ENCODE results near the gene AKR1E2.

The AKR1E2 gene

DNA sequence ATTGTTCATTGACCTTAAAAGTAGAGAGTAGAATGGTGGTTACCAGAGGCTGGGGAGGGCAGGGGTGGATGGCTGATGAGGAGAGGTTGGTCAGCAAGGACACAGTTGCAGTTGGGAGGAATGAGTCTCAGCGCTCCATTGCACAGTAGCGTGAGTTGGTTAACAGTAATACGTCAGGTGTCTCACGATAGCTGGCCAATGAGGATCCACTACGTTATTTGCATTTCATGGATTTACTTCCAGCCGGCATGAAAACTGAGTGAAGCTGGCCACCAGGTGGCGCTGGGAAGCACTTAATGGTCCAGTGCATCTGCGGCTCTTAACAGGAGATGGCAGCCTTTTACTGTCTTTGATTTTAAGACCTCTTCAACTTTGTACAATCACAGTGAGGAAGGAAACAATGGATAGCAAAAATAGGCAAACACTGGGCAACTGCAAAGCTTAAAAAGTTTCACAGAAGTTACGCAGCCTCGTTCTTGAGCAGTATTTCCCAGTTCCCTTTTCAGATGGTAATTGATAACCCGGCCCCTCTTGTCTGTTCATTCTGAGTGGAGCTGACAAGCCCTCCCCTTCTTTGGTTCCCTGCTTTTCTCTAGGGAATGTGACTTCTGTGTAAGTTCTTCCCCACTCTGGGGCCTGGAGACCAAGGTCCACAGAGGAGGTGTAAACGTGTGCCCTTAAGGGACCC is 23.7 kb downstream of the AKR1E2 start (continued):
- TF ChIP-seq ZNF560 (tag by site-specific recombination; IDR thresholded peaks at IDR 0.05; ENCODE audit: borderline replicate concordance) (no peak), ZNF837 (tag by site-specific recombination; IDR thresholded peaks at IDR 0.05) (no peak), ZNF658 (tag by site-specific recombination; IDR thresholded peaks at IDR 0.05) (no peak), ZNF654 (tag by site-specific recombination; IDR thresholded peaks at IDR 0.05; ENCODE audit: low read depth) (peak; percentile 99), ZFHX2 (tag by site-specific recombination; conservative IDR thresholded peaks at IDR 0.05) (no peak), HOXC10 (CRISPR knock-in tag; IDR thresholded peaks at IDR 0.05) (no peak), SETDB1 (IDR thresholded peaks at IDR 0.05; ENCODE audit: insufficient read length, low read length) (peak; percentile 39), ZFP37 (tag by site-specific recombination; IDR thresholded peaks at IDR 0.05) (no peak), ZNF140 (tag by site-specific recombination; IDR thresholded peaks at IDR 0.05) (no peak), ZNF423 (tag by site-specific recombination; IDR thresholded peaks at IDR 0.05) (no peak), ZNF2 (tag by site-specific recombination; IDR thresholded peaks at IDR 0.05) (peak; percentile 69; the same call in 1 of the 2 replicates)

DNA sequence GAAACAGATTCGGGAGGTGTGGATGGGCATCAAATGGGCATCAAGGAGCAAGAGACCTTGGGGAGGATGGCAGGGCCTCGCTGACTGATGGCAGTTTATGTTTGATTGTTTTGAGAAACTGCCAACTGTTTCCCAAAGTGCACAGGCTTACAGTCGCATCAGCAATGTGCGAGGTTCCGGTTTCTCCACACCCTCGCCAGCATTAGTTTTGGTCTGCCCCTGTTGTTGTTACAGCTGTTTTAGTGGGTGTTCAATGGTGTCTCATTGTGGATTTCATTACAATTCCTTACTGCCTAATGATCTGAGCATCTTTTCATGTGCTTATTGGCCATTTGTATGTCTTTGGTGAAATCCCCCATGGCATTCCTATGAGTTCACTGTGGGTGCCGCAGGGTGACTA is 24.4 kb downstream of the AKR1E2 start:
- TF ChIP-seq MYNN (tag by site-specific recombination; IDR thresholded peaks at IDR 0.05; ENCODE audit: borderline replicate concordance): no peak
- TF ChIP-seq, protein P1, sequence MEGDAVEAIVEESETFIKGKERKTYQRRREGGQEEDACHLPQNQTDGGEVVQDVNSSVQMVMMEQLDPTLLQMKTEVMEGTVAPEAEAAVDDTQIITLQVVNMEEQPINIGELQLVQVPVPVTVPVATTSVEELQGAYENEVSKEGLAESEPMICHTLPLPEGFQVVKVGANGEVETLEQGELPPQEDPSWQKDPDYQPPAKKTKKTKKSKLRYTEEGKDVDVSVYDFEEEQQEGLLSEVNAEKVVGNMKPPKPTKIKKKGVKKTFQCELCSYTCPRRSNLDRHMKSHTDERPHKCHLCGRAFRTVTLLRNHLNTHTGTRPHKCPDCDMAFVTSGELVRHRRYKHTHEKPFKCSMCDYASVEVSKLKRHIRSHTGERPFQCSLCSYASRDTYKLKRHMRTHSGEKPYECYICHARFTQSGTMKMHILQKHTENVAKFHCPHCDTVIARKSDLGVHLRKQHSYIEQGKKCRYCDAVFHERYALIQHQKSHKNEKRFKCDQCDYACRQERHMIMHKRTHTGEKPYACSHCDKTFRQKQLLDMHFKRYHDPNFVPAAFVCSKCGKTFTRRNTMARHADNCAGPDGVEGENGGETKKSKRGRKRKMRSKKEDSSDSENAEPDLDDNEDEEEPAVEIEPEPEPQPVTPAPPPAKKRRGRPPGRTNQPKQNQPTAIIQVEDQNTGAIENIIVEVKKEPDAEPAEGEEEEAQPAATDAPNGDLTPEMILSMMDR (tag by site-specific recombination; IDR thresholded peaks at IDR 0.05): no peak
- TF ChIP-seq, protein P2, sequence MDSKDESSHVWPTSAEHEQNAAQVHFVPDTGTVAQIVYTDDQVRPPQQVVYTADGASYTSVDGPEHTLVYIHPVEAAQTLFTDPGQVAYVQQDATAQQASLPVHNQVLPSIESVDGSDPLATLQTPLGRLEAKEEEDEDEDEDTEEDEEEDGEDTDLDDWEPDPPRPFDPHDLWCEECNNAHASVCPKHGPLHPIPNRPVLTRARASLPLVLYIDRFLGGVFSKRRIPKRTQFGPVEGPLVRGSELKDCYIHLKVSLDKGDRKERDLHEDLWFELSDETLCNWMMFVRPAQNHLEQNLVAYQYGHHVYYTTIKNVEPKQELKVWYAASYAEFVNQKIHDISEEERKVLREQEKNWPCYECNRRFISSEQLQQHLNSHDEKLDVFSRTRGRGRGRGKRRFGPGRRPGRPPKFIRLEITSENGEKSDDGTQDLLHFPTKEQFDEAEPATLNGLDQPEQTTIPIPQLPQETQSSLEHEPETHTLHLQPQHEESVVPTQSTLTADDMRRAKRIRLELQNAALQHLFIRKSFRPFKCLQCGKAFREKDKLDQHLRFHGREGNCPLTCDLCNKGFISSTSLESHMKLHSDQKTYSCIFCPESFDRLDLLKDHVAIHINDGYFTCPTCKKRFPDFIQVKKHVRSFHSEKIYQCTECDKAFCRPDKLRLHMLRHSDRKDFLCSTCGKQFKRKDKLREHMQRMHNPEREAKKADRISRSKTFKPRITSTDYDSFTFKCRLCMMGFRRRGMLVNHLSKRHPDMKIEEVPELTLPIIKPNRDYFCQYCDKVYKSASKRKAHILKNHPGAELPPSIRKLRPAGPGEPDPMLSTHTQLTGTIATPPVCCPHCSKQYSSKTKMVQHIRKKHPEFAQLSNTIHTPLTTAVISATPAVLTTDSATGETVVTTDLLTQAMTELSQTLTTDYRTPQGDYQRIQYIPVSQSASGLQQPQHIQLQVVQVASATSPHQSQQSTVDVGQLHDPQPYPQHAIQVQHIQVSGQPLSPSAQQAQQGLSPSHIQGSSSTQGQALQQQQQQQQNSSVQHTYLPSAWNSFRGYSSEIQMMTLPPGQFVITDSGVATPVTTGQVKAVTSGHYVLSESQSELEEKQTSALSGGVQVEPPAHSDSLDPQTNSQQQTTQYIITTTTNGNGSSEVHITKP (tag by site-specific recombination; IDR thresholded peaks at IDR 0.05): no peak
- no peak for TF ChIP-seq GFI1B (tag by site-specific recombination; IDR thresholded peaks at IDR 0.05)
- TF ChIP-seq MZF1 (tag by site-specific recombination; IDR thresholded peaks at IDR 0.05; ENCODE audit: borderline replicate concordance): no peak
- TF ChIP-seq KLF8 (tag by site-specific recombination; IDR thresholded peaks at IDR 0.05): no peak
- TF ChIP-seq ZNF426 (tag by site-specific recombination; IDR thresholded peaks at IDR 0.05): no peak
- TF ChIP-seq, protein P3, sequence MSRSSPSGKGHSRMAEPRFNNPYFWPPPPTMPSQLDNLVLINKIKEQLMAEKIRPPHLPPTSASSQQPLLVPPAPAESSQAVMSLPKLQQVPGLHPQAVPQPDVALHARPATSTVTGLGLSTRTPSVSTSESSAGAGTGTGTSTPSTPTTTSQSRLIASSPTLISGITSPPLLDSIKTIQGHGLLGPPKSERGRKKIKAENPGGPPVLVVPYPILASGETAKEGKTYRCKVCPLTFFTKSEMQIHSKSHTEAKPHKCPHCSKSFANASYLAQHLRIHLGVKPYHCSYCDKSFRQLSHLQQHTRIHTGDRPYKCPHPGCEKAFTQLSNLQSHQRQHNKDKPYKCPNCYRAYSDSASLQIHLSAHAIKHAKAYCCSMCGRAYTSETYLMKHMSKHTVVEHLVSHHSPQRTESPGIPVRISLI (tag by site-specific recombination; IDR thresholded peaks at IDR 0.05): no peak
- Histone ChIP-seq H3K36me3 (ENCODE audit: control insufficient read depth in 2 of 2, insufficient read depth in 1 of 2, low read length in 2 of 2) (no peaks in the 10 kb centered on the region), H3K9me3 (ENCODE audit: control insufficient read depth, insufficient read depth, low read depth, low read length) (no peaks in the 10 kb centered on the region), H3K4me1 (ENCODE audit: control insufficient read depth, insufficient read depth, low read length) (no peaks in the 10 kb centered on the region), H3K4me3 (ENCODE audit: low read depth, low read length) (no peak overlapping the region), H3K27ac (ENCODE audit: extremely low read depth, low read depth, low read length) (no peak overlapping the region)
- ChIA-PET CTCF (interaction anchor here (0.6 to 7.1 kb wide), 54 partner anchors 8 to 905 kb away, joined by 3 to 93 read pairs (median 5); partner anchors contain the start of gene AKR1C3), POLR2A (no interaction called here)

Data from HEK293 (cell line).